NCI-H1417 treated with DMSO at 0.1 percent for 48 hours (cell line): ENCODE measurements around the gene CDC23.

ENCODE experiments used
- DNase-seq: peaks from one replicate; lab custom pipeline; 2025; lab: John Stamatoyannopoulos, UW

The CDC23 gene

DNA sequence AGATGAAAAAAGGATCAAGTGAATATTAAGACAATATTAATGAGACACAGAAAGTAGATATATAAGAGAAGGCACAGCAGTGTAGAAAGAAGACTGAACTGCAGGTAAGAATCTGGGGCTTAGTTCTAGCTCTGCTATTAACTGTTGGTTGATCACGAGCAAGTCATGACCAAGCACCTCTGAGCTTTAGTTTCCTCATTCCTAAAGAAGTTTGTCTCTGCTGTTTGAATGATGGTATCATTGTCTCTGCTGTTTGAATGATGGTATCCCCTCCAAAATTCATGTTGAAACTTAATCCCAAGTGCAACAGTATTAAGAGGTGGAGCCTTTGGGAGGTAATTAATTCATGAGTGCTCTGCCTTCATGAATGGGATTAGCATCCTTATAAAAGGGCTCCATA, 71.4 kb downstream of the CDC23 start:
- DNase-seq, result no peak

DNA sequence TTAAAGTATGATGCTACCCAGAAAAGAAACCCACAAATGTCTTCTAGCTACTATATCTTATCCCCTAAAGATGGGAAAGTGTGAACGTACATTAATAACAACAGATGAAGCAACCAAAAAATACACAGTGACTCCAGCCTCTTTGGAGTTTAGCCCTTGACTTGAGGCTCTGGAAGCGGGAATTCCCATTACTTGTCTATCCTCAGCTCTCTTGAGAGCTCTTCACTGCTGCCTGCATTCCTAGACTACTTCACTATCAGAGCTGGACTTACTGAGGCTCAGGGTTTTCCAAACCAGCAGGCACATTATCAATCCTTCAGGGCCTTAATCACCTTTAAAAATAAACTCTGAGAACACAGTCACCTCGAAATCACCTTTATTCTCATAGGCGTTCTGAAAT, 72.9 kb downstream of the CDC23 start:
- DNase-seq, result no peak

DNA sequence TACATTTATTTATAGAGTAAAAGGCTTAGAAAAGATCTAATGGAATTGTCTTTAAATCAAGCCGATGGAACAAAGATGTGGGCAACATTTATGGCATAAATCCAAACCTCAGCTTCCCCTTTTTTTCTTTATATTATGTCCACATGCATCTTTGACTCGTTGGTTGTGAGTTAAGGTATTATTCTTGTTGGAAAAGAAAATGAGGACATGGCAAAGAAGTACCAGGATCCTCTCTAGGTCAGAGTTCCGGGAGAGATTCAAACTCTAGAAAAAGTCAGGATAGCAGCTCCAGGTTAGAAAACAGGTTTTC, 73.4 kb downstream of the CDC23 start:
- DNase-seq, result no peak

DNA sequence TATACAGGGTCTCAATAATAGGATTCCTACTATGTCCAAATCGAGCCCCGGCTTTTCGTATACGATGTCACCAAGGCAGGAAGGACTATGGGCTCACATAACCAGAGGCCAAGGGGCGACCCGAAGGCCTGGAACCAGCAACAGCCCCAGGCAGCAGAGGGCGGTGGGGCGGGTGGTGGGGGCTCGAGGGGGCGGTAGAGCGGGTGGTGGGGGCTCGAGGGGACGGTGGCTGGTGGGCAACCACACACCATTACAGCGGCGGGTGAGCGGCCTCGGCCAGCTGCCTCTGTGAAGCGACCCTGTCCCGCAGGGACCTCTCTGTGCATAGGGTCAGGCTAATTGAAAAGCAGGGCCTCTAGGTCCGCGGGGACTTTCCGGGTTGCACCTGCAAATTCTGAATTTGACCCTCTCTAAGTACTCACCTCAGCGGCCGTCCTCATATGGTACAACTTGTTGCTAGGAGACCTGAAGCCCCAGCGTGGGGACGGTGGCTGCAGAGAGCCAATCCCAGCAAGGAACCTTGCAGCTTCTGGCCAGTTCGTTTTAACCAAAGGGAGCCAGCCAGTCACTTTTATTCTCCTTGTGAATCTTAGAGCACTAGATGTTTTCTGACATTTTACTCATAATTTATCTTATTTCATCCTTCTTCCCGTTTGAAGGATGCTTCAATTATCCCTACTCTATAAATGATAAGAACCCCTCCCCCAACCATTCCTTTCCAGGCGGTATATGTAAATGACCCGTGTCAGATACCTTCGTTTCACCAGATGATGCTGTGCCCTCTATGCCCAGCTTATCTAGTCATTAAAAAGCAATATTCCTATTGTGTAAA, 74.0 kb downstream of the CDC23 start, which contains the start of gene NME5:
NME5 (minus strand) TSS at position 480 of the 832 bp plus-strand sequence. CDS start 648 bp downstream, outside the sequence.
- peak; percentile 19 for DNase-seq
